ENCODE results near the gene RAB11FIP2.

The RAB11FIP2 gene, protein sequence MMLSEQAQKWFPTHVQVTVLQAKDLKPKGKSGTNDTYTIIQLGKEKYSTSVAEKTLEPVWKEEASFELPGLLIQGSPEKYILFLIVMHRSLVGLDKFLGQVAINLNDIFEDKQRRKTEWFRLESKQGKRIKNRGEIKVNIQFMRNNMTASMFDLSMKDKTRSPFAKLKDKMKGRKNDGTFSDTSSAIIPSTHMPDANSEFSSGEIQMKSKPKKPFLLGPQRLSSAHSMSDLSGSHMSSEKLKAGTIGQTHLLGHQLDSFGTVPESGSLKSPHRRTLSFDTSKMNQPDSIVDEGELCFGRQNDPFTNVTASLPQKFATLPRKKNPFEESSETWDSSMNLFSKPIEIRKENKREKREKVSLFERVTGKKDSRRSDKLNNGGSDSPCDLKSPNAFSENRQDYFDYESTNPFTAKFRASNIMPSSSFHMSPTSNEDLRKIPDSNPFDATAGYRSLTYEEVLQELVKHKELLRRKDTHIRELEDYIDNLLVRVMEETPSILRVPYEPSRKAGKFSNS

DNA sequence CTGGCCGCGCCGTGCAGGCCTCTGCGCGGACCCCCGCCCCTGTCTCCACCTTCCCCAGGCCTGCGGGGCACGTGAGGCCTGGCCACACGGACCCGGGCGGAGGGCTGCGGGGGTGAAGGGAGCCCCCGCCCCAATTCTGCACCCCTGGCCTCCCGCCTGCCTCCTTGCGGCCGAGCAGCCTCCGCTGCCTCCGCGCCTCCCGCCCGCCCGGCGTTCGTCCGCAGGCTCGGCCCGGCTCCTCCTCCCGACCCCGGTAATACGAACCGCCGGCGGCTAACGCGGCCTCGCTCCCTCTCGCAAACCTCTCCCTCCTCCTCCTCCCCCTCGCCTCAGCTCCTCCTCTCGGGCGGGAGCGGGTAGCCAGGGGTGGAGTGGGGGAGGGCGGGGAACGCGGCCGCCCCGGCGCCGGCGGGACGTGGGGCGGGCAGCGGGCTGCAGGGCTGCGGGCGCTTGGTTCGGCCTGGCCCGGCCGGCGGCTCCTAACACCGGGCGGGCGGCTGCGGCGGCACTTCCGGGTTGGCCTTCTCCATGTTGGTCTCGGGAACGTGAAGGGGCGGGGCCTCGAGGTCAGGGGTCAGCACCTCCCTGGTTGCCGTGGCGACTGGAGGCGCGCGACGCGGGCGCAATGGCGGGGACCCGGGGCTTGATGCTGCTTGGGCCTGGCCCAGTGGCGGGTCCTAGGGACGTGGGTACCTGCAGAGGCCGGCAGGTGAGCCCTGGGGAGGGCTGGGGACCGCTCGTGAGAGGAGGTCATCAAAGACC lies at the start of gene RAB11FIP2:
Gene RAB11FIP2 (minus strand): TSS at position 547 of the 762 bp plus-strand sequence. CDS start 778 bp downstream, outside the sequence.
- H3K79me2 ChIP-seq (ENCODE audit: insufficient read depth, low read length): peaks cover 46% of the 10 kb centered on the region
- TF ChIP-seq, protein P1, sequence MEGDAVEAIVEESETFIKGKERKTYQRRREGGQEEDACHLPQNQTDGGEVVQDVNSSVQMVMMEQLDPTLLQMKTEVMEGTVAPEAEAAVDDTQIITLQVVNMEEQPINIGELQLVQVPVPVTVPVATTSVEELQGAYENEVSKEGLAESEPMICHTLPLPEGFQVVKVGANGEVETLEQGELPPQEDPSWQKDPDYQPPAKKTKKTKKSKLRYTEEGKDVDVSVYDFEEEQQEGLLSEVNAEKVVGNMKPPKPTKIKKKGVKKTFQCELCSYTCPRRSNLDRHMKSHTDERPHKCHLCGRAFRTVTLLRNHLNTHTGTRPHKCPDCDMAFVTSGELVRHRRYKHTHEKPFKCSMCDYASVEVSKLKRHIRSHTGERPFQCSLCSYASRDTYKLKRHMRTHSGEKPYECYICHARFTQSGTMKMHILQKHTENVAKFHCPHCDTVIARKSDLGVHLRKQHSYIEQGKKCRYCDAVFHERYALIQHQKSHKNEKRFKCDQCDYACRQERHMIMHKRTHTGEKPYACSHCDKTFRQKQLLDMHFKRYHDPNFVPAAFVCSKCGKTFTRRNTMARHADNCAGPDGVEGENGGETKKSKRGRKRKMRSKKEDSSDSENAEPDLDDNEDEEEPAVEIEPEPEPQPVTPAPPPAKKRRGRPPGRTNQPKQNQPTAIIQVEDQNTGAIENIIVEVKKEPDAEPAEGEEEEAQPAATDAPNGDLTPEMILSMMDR (IDR thresholded peaks at IDR 0.05; ENCODE audit: low read length): peak; percentile 19; the same call in 1 of the 2 replicates
- no peak for TF ChIP-seq EZH2 (IDR thresholded peaks at IDR 0.05; ENCODE audit: borderline replicate concordance, low read length)
- no peaks in the 10 kb centered on the region for H4K20me1 ChIP-seq (ENCODE audit: insufficient read depth, low read length)
- H3K27me3 ChIP-seq (ENCODE audit: insufficient read depth, low read length): no peaks in the 10 kb centered on the region
- H3K27ac ChIP-seq (ENCODE audit: low read depth, low read length, poor library complexity, severe bottlenecking): peak within 1 kb of the TSS; percentile 30
- H3K9ac ChIP-seq (ENCODE audit: low read length): peak within 1 kb of the TSS; percentile 92
- H3K4me3 ChIP-seq (ENCODE audit: low read depth, low read length, poor library complexity, severe bottlenecking): peak within 1 kb of the TSS; percentile 93
- H3F3A ChIP-seq (ENCODE audit: insufficient read depth, low read length): no peaks in the 10 kb centered on the region
- H3K36me3 ChIP-seq (ENCODE audit: insufficient read depth, low read length): no peaks in the 10 kb centered on the region
- H3K4me2 ChIP-seq (ENCODE audit: low read length): peak within 1 kb of the TSS; percentile 98
- H2AFZ ChIP-seq (ENCODE audit: low read length): peak within 1 kb of the TSS; percentile 15; the same call in 1 of the 2 replicates
- no peaks in the 10 kb centered on the region for H3K9me2 ChIP-seq (ENCODE audit: low read depth, low read length)
- peaks cover 40% of the 10 kb centered on the region for H3K4me1 ChIP-seq (ENCODE audit: insufficient read depth, low read length, severe bottlenecking)
- H3K9me3 ChIP-seq (ENCODE audit: low read length): no peaks in the 10 kb centered on the region

DNA sequence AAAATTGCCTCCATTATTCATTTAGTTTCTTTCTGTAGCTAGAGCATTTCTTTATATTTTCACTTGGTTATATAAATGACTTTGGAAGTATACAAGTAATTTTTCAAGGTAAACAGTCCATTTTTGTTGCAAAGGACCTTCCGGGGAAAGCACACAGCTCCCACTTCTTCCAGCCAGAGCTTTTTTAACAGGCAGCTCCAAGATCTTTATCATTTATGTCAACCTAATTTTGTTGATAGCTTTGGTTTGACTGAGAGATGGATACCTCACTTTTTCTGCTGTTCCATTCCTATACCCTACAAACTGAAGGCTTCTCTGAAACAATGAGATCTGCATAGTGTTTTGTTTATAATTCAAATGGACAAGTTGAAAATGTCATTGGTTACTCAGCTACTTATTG lies 49.3 kb upstream of the RAB11FIP2 start:
- Histone ChIP-seq H4K20me1 (ENCODE audit: insufficient read depth, low read length) (no peaks in the 10 kb centered on the region), H3K9ac (ENCODE audit: low read length) (no peak overlapping the region), H3K4me1 (ENCODE audit: insufficient read depth, low read length, severe bottlenecking) (no peaks in the 10 kb centered on the region), H3K9me3 (ENCODE audit: low read length) (no peaks in the 10 kb centered on the region), H2AFZ (ENCODE audit: low read length) (no peak overlapping the region), H3F3A (ENCODE audit: insufficient read depth, low read length) (no peaks in the 10 kb centered on the region), H3K27ac (ENCODE audit: low read depth, low read length, poor library complexity, severe bottlenecking) (no peak overlapping the region), H3K27me3 (ENCODE audit: insufficient read depth, low read length) (no peaks in the 10 kb centered on the region), H3K36me3 (ENCODE audit: insufficient read depth, low read length) (no peaks in the 10 kb centered on the region), H3K9me2 (ENCODE audit: low read depth, low read length) (no peaks in the 10 kb centered on the region), H3K4me3 (ENCODE audit: low read depth, low read length, poor library complexity, severe bottlenecking) (no peak overlapping the region), H3K79me2 (ENCODE audit: insufficient read depth, low read length) (no peaks in the 10 kb centered on the region), H3K4me2 (ENCODE audit: low read length) (no peak overlapping the region)
- TF ChIP-seq EZH2 (IDR thresholded peaks at IDR 0.05; ENCODE audit: borderline replicate concordance, low read length): no peak
- TF ChIP-seq, protein P1 (IDR thresholded peaks at IDR 0.05; ENCODE audit: low read length): no peak

DNA sequence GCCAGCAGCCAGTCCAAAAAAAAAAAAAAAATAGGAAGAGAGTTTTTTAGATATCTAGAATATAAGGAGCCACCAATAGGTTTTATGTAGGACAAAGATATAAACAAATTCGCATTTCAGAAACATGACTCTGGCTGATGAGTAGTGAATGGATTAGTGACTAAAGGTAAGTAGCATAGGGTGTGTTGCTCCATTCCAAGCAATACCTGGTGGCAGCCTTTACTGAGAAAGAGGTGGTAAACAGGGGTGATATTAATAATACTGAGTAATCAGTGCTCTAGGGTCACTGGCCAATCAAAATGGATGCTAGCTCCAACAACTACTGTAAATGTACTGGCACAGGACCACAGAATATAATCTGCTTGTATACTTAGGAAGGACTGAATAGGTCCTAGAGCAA lies 45.5 kb upstream of the RAB11FIP2 start:
- Histone ChIP-seq H4K20me1 (ENCODE audit: insufficient read depth, low read length) (no peaks in the 10 kb centered on the region), H3K27ac (ENCODE audit: low read depth, low read length, poor library complexity, severe bottlenecking) (no peak overlapping the region), H3K9ac (ENCODE audit: low read length) (no peak overlapping the region)

More for the DNA sequence above, 45.5 kb upstream of the RAB11FIP2 start:
- H3K36me3 ChIP-seq (ENCODE audit: insufficient read depth, low read length): no peaks in the 10 kb centered on the region
- H3K27me3 ChIP-seq (ENCODE audit: insufficient read depth, low read length): no peaks in the 10 kb centered on the region
- H3K4me1 ChIP-seq (ENCODE audit: insufficient read depth, low read length, severe bottlenecking): no peaks in the 10 kb centered on the region
- no peak overlapping the region for H2AFZ ChIP-seq (ENCODE audit: low read length)
- no peaks in the 10 kb centered on the region for H3K79me2 ChIP-seq (ENCODE audit: insufficient read depth, low read length)
- no peaks in the 10 kb centered on the region for H3K9me3 ChIP-seq (ENCODE audit: low read length)
- H3K9me2 ChIP-seq (ENCODE audit: low read depth, low read length): no peaks in the 10 kb centered on the region
- H3F3A ChIP-seq (ENCODE audit: insufficient read depth, low read length): no peaks in the 10 kb centered on the region
- H3K4me3 ChIP-seq (ENCODE audit: low read depth, low read length, poor library complexity, severe bottlenecking): no peak overlapping the region
- no peak overlapping the region for H3K4me2 ChIP-seq (ENCODE audit: low read length)
- no peak for TF ChIP-seq EZH2 (IDR thresholded peaks at IDR 0.05; ENCODE audit: borderline replicate concordance, low read length)
- TF ChIP-seq, protein P1 (IDR thresholded peaks at IDR 0.05; ENCODE audit: low read length): no peak

All from OCI-LY1 (cell line).